OCI-LY3 (cell line): ENCODE results near the gene TMEM127.

Source experiments
- EZH2phosphoT487 ChIP-seq: fragments of 200-600 bp; shearing (Covaris generic); IDR thresholded peaks from 2 replicates; pipeline ENCODE4 v1.6.1; 2018; ENCODE audit warnings: antibody characterized with exemption, mixed run types, low read depth
- TF ChIP-seq, protein P1 (sequence below): fragments of 200-600, 300-600 bp; sonication (generic); IDR thresholded peaks from 2 replicates; pipeline ENCODE4 v1.5.1; 2014; ENCODE audit warnings: antibody characterized with exemption, low read length, low read depth

GRCh38 chr2:96250188-96250587 lies 15.6 kb downstream of the TMEM127 start:
- TF ChIP-seq, protein P1, sequence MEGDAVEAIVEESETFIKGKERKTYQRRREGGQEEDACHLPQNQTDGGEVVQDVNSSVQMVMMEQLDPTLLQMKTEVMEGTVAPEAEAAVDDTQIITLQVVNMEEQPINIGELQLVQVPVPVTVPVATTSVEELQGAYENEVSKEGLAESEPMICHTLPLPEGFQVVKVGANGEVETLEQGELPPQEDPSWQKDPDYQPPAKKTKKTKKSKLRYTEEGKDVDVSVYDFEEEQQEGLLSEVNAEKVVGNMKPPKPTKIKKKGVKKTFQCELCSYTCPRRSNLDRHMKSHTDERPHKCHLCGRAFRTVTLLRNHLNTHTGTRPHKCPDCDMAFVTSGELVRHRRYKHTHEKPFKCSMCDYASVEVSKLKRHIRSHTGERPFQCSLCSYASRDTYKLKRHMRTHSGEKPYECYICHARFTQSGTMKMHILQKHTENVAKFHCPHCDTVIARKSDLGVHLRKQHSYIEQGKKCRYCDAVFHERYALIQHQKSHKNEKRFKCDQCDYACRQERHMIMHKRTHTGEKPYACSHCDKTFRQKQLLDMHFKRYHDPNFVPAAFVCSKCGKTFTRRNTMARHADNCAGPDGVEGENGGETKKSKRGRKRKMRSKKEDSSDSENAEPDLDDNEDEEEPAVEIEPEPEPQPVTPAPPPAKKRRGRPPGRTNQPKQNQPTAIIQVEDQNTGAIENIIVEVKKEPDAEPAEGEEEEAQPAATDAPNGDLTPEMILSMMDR: no peak
- TF ChIP-seq EZH2phosphoT487: no peak
